Measurements from ENCODE around the gene G0S2.
"Not testable (repeated sequence)": the region's sequence is repeated elsewhere in the genome, so short reads cannot be mapped to it uniquely, and the experiment has no call there.

Gene G0S2

GRCh38 chr1:209697126-209697525, 21.9 kb downstream of the G0S2 start:
- Histone ChIP-seq H3K9ac (ENCODE audit: low read length) (no peak overlapping the region), H3K9me2 (ENCODE audit: low read depth, low read length) (no peaks in the 10 kb centered on the region), H2AFZ (ENCODE audit: low read length) (no peak overlapping the region), H3F3A (ENCODE audit: insufficient read depth, low read length) (no peaks in the 10 kb centered on the region), H3K79me2 (ENCODE audit: insufficient read depth, low read length) (no peaks in the 10 kb centered on the region), H3K4me1 (ENCODE audit: insufficient read depth, low read length, severe bottlenecking) (no peaks in the 10 kb centered on the region), H3K4me2 (ENCODE audit: low read length) (no peak overlapping the region), H3K27me3 (ENCODE audit: insufficient read depth, low read length) (no peaks in the 10 kb centered on the region), H3K27ac (ENCODE audit: low read depth, low read length, poor library complexity, severe bottlenecking) (no peak overlapping the region), H3K36me3 (ENCODE audit: insufficient read depth, low read length) (no peaks in the 10 kb centered on the region), H3K4me3 (ENCODE audit: low read depth, low read length, poor library complexity, severe bottlenecking) (no peak overlapping the region), H3K9me3 (ENCODE audit: low read length) (no peaks in the 10 kb centered on the region), H4K20me1 (ENCODE audit: insufficient read depth, low read length) (no peaks in the 10 kb centered on the region)
- TF ChIP-seq, protein P1, sequence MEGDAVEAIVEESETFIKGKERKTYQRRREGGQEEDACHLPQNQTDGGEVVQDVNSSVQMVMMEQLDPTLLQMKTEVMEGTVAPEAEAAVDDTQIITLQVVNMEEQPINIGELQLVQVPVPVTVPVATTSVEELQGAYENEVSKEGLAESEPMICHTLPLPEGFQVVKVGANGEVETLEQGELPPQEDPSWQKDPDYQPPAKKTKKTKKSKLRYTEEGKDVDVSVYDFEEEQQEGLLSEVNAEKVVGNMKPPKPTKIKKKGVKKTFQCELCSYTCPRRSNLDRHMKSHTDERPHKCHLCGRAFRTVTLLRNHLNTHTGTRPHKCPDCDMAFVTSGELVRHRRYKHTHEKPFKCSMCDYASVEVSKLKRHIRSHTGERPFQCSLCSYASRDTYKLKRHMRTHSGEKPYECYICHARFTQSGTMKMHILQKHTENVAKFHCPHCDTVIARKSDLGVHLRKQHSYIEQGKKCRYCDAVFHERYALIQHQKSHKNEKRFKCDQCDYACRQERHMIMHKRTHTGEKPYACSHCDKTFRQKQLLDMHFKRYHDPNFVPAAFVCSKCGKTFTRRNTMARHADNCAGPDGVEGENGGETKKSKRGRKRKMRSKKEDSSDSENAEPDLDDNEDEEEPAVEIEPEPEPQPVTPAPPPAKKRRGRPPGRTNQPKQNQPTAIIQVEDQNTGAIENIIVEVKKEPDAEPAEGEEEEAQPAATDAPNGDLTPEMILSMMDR (IDR thresholded peaks at IDR 0.05; ENCODE audit: low read length): no peak
- no peak for TF ChIP-seq EZH2 (IDR thresholded peaks at IDR 0.05; ENCODE audit: borderline replicate concordance, low read length)

GRCh38 chr1:209700686-209701085, 25.5 kb downstream of the G0S2 start:
- not testable (repeated sequence) for H3K4me1 ChIP-seq (ENCODE audit: insufficient read depth, low read length, severe bottlenecking); H3K4me3 ChIP-seq (ENCODE audit: low read depth, low read length, poor library complexity, severe bottlenecking); H3K79me2 ChIP-seq (ENCODE audit: insufficient read depth, low read length)

GRCh38 chr1:209702832-209703231, 27.6 kb downstream of the G0S2 start:
- Histone ChIP-seq H2AFZ (ENCODE audit: low read length) (no peak overlapping the region), H3K4me3 (ENCODE audit: low read depth, low read length, poor library complexity, severe bottlenecking) (no peak overlapping the region), H3K9me2 (ENCODE audit: low read depth, low read length) (no peaks in the 10 kb centered on the region), H3K79me2 (ENCODE audit: insufficient read depth, low read length) (no peaks in the 10 kb centered on the region), H3K27me3 (ENCODE audit: insufficient read depth, low read length) (no peaks in the 10 kb centered on the region), H3K27ac (ENCODE audit: low read depth, low read length, poor library complexity, severe bottlenecking) (no peak overlapping the region), H3K9me3 (ENCODE audit: low read length) (no peaks in the 10 kb centered on the region), H4K20me1 (ENCODE audit: insufficient read depth, low read length) (no peaks in the 10 kb centered on the region), H3K4me1 (ENCODE audit: insufficient read depth, low read length, severe bottlenecking) (no peaks in the 10 kb centered on the region), H3F3A (ENCODE audit: insufficient read depth, low read length) (no peaks in the 10 kb centered on the region), H3K9ac (ENCODE audit: low read length) (no peak overlapping the region), H3K36me3 (ENCODE audit: insufficient read depth, low read length) (no peaks in the 10 kb centered on the region), H3K4me2 (ENCODE audit: low read length) (no peak overlapping the region)
- TF ChIP-seq EZH2 (IDR thresholded peaks at IDR 0.05; ENCODE audit: borderline replicate concordance, low read length): no peak
- TF ChIP-seq, protein P1 (IDR thresholded peaks at IDR 0.05; ENCODE audit: low read length): no peak

More at GRCh38 chr1:209700686-209701085, 25.5 kb downstream of the G0S2 start:
- H2AFZ ChIP-seq (ENCODE audit: low read length); H3K9me3 ChIP-seq (ENCODE audit: low read length); H3F3A ChIP-seq (ENCODE audit: insufficient read depth, low read length); H4K20me1 ChIP-seq (ENCODE audit: insufficient read depth, low read length); H3K27ac ChIP-seq (ENCODE audit: low read depth, low read length, poor library complexity, severe bottlenecking); H3K9me2 ChIP-seq (ENCODE audit: low read depth, low read length); H3K4me2 ChIP-seq (ENCODE audit: low read length); H3K9ac ChIP-seq (ENCODE audit: low read length); H3K27me3 ChIP-seq (ENCODE audit: insufficient read depth, low read length); H3K36me3 ChIP-seq (ENCODE audit: insufficient read depth, low read length): not testable (repeated sequence)

- Histone ChIP-seq H3K9me2 (ENCODE audit: low read depth, low read length) (no peaks in the 10 kb centered on the region), H3K4me1 (ENCODE audit: insufficient read depth, low read length, severe bottlenecking) (no peaks in the 10 kb centered on the region), H3K9me3 (ENCODE audit: low read length) (no peaks in the 10 kb centered on the region), H3K79me2 (ENCODE audit: insufficient read depth, low read length) (no peaks in the 10 kb centered on the region), H3K27me3 (ENCODE audit: insufficient read depth, low read length) (no peaks in the 10 kb centered on the region), H3K9ac (ENCODE audit: low read length) (no peak overlapping the region), H3K4me2 (ENCODE audit: low read length) (no peak overlapping the region), H3K27ac (ENCODE audit: low read depth, low read length, poor library complexity, severe bottlenecking) (no peak overlapping the region), H3K36me3 (ENCODE audit: insufficient read depth, low read length) (no peaks in the 10 kb centered on the region), H2AFZ (ENCODE audit: low read length) (no peak overlapping the region), H4K20me1 (ENCODE audit: insufficient read depth, low read length) (no peaks in the 10 kb centered on the region), H3F3A (ENCODE audit: insufficient read depth, low read length) (no peaks in the 10 kb centered on the region), H3K4me3 (ENCODE audit: low read depth, low read length, poor library complexity, severe bottlenecking) (no peak overlapping the region)
- no peak for TF ChIP-seq EZH2 (IDR thresholded peaks at IDR 0.05; ENCODE audit: borderline replicate concordance, low read length)
- TF ChIP-seq, protein P1 (IDR thresholded peaks at IDR 0.05; ENCODE audit: low read length): no peak
Measured at GRCh38 chr1:209703834-209704504, 28.8 kb downstream of the G0S2 start.

Measured in OCI-LY1 (cell line).